ENCODE results near the gene ACTR10.

ACTR10 gene

GRCh38 chr14:58199726-58200479 lies at the start of gene ACTR10:
ACTR10 (plus strand) TSS chr14:58200149; CDS start chr14:58200218, 69 bp downstream.
- TF ChIP-seq, protein P1, sequence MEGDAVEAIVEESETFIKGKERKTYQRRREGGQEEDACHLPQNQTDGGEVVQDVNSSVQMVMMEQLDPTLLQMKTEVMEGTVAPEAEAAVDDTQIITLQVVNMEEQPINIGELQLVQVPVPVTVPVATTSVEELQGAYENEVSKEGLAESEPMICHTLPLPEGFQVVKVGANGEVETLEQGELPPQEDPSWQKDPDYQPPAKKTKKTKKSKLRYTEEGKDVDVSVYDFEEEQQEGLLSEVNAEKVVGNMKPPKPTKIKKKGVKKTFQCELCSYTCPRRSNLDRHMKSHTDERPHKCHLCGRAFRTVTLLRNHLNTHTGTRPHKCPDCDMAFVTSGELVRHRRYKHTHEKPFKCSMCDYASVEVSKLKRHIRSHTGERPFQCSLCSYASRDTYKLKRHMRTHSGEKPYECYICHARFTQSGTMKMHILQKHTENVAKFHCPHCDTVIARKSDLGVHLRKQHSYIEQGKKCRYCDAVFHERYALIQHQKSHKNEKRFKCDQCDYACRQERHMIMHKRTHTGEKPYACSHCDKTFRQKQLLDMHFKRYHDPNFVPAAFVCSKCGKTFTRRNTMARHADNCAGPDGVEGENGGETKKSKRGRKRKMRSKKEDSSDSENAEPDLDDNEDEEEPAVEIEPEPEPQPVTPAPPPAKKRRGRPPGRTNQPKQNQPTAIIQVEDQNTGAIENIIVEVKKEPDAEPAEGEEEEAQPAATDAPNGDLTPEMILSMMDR (IDR thresholded peaks at IDR 0.05; ENCODE audit: borderline replicate concordance, control extremely low read depth, extremely low read depth, insufficient read depth, missing control alignments) = no peak
- peak; percentile 90 for DNase-seq (ENCODE audit: low spot score)
- in situ Hi-C loops (cut with MboI; ENCODE audit: low sequenced_read_pairs, unreplicated experiment) = no loop called here

GRCh38 chr14:58150243-58150805 lies 49.6 kb upstream of the ACTR10 start:
- DNase-seq (ENCODE audit: low spot score) = no peak
- in situ Hi-C loops (cut with MboI; ENCODE audit: low sequenced_read_pairs, unreplicated experiment) = no loop called here
- TF ChIP-seq, protein P1 (IDR thresholded peaks at IDR 0.05; ENCODE audit: borderline replicate concordance, control extremely low read depth, extremely low read depth, insufficient read depth, missing control alignments) = no peak

GRCh38 chr14:58151133-58152013 lies 48.6 kb upstream of the ACTR10 start:
- TF ChIP-seq, protein P1 (IDR thresholded peaks at IDR 0.05; ENCODE audit: borderline replicate concordance, control extremely low read depth, extremely low read depth, insufficient read depth, missing control alignments) = no peak
- in situ Hi-C loops (cut with MboI; ENCODE audit: low sequenced_read_pairs, unreplicated experiment) = no loop called here
- no peak for DNase-seq (ENCODE audit: low spot score)

DNA sequence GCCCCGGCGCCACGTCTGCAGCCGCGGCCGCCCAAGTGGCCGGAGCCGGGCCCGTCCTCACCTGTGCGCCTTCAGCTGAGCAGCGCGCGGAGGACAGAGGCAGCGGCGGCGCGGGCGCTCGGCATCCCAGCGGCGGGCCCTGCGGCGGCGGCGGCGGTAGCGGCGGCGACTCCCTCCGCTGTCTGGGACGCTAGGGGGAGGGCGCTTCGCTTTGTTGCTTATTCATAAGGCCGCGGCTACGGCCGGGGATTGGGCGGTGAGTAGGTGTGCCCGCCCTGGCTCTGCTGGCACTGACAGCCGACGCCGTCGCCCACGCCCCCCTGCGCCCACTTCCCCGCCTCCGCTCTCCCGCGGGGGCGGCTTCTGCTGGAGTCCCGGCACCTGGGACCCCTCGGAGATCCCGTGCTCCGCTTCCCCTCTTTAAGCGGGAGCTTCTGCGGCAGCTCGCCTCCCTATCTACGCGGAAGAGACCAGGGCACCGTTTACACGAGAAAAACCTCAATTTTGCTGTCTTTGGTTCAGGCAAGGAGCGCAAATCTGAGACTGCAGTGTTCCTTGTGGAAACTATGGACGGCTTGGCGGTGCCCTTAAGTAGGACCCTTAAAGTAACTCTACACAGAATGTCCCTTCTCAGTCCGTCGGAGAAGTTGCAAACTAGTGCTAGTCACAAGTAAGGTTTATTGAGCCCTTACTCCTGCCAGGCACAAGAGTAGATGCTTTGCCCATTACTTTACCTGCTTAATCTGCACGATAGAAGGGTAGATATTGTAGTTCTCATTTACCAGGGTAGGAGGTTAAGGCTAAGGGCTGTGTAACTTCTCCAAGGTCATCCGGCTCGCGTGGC lies 47.7 kb upstream of the ACTR10 start, which contains the start of gene ARMH4:
Gene ARMH4 (minus strand): TSS at position 200 of the 844 bp plus-strand sequence. CDS start 12,855 bp downstream, outside the sequence.
- DNase-seq (ENCODE audit: low spot score) = peak; percentile 70
- TF ChIP-seq, protein P1 (IDR thresholded peaks at IDR 0.05; ENCODE audit: borderline replicate concordance, control extremely low read depth, extremely low read depth, insufficient read depth, missing control alignments) = no peak
- in situ Hi-C loops (cut with MboI; ENCODE audit: low sequenced_read_pairs, unreplicated experiment) = no loop called here

DNA sequence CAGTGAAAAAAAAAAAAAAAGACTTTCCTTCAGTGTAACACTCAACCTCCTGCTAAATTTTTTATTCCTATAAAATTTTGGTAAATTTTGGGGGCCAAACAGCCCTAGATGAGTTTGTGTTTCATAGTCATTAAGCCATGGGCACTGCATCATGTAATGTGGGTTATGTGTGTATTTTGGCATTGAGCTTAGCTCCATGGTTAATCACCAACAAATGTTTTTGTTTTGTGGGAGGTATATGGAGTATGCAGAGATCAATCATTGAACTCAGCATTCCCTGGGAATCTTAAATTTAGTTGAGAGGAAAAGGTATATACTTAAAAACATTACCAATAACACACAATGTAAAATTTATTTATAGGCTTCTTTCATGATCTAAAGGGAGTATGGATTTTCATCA lies 39.4 kb upstream of the ACTR10 start:
- in situ Hi-C loops (cut with MboI; ENCODE audit: low sequenced_read_pairs, unreplicated experiment) = no loop called here
- DNase-seq (ENCODE audit: low spot score) = no peak
- TF ChIP-seq, protein P1 (IDR thresholded peaks at IDR 0.05; ENCODE audit: borderline replicate concordance, control extremely low read depth, extremely low read depth, insufficient read depth, missing control alignments) = no peak

Data from GM13976 (cell line).